NCI-H2227 (cell line): ENCODE measurements around the gene BTG2.
"Not testable (repeated sequence)": the region's sequence is repeated elsewhere in the genome, so short reads cannot be mapped to it uniquely, and the experiment has no call there.

Experiments used
- DNase-seq: peaks from one replicate; lab custom pipeline; 2025; ENCODE audit not compliant: unreplicated experiment; lab: John Stamatoyannopoulos, UW

The BTG2 gene

DNA sequence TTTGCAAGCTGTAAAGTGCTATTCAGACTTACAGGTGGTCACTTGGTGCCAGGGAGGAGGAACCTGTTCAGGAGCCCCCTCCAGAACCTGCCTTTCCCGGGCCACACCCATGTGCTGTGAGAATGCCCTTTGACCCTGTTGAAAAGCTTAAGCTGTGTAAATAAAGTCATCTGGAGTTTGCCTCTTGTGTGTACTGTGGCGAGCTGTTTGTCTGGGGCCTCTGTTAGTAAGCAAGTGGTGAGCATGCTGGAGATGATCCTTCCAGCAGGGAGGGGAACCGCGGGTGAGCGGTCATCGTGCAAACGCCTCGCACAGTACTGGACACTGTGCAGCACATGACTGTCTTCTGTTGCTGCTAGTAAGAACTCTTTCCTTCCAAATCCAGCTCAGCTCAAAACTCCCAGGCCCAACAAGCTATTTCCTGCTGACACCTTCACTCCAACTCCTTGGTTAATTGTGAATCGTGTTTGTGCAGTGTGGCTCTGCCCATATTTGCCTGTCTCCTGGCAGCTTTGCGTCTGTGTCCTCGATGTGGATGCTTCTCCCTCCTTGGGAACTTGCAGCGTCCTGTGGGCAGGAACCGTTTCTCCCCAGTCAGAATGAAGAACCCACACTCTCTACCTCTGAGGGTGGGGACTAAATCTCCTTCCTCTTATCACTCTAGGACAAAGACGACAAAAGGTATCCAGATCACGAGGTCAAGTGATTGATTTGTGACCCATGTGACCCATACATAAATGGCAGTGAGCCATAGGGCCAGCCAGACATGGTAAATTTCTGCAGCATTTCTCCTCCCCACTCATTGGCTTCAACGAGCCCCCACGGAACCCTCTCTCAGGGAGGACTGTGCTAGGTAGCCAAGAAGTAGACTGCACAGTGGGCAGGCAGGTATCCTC, 13.9 kb upstream of the BTG2 start:
- DNase-seq = no peak

DNA sequence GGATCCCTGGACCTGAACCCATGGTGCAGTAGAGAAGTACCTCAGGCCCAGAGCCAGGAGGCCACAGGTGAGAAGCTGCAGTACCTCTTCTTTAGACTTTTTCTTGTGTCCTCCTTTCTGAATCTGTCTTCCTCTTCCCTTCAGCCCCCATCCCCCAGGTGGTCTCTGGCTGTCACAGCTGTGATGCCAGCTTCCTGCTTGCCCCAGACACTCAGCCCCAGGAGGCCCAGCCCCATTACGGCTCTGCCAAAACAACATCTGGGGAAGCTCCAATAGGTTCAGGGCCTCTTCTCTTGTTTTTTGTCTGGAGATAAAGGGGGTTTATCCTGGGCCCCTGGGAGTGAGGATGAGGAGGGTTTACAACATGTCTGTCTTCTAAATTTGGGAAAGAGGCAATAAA, 9.5 kb upstream of the BTG2 start:
- no peak for DNase-seq

DNA sequence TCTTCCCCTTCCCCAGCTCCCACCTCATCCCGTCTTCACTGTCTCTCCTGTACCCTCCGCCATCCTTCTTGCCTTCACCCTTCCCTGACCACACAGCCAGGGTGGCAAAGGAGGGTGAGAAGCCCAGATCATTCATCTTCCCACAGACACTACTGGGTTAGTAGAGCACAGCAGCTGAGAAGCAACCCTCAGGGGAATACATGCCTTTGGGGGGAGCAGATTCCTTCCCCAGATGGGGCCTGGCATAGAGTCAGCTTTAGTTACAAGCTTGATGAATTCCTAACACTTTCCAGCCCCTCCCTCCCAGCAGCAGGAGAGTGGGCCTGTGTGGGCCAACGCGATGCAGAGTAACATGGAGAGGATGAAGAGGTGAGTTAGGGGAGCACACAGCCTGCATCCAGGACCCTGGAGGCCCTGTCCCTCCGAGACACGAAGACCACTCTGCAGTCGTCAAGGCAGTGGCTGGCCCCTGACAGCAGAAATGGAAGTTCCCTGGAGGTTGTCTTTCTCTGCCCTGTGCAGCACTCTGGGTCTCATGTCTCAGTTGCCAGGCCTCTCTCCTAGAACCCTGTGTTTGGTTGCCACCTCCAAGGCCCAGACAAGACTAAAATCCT, 8.8 kb upstream of the BTG2 start:
- DNase-seq = no peak

DNA sequence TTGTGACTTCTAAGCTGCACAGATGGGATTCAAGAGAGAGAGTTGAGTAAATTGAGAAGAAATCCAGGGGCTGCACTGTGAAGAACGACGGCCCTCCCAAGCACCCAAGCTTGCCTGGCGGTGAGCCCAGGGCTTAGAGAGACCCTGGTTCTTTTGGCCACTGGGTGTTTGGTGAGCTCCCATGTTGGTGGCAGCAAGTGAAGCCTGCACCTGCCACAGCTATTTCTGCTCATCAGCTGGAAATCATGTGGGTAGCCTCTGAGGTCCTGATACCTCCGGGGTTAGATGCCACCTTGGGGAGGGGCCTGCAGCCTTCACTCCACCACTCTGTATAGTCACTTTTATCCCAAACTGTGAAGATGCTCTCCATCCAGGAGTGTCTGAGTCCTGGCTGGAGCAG, 6.2 kb upstream of the BTG2 start:
- DNase-seq = no peak

DNA sequence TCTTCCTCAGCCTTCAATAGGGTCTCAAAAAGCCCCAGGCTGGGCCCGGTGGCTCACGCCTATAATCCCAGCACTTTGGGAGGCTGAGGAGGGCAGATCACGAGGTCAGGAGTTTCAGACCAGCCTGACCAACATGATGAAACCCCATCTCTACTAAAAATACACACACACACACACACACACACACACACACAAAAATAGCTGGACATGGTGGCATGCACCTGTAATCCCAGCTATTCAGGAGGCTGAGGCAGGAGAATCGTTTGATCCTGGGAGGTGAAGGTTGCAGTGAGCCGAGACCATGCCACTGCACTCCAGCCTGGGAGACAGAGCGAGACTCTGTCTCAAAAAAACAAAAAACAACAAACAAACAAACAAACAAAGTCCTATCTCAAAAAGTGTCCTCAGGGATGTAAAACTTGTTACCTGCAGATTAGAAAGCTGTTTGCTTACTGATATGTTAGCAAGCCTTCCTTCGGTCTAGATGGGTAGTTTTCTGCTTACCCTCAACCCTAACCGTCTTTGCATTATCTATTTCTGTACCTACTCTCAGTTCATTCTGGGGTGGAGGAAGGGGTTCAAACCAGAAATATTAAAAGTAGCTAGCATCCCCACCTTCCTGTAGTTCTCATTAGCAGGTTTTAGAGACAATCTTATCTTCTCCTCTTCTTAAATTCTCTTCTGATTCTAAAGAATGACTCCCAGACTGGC, 5.4 kb upstream of the BTG2 start:
- DNase-seq = not testable (repeated sequence)

DNA sequence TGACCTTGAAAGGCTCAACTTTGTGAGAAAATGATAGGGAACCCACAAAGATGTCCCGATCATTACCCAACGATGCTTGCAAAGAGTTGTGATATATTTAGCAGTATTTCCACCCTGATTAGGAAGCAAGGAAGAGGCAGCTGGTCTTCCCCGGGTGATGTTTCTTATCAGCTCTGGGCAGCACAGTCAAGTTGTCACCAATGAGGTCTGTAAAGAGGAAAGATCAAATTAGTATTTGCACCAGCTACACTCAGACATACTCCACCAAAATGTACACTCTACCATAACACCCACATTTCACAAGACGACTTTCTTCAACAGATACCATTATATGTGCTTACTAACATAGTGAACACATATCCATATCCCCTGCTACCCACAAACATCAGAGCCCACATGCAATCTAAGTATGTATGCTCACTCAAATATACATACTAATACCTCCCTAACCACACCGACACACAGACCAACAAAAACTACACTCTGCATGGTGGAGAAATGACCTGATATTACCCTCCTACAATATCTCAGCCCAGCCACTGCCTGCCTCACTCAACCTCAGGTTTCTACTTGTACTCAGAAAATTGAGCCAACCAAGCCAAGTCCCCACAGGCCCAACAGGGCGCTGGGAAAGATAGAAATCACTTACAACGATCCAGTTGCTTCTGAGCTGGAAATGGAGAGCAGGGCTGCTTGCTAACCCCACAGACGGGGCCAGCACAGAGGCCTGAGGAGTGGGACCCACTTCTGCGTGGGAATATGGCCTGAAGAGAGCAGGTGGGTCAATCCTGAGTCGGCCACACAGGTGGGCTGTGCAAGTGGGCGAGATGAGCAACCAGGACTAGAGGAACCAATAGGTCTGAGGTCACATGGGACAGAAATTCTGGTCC, 4.6 kb upstream of the BTG2 start:
- no peak for DNase-seq

DNA sequence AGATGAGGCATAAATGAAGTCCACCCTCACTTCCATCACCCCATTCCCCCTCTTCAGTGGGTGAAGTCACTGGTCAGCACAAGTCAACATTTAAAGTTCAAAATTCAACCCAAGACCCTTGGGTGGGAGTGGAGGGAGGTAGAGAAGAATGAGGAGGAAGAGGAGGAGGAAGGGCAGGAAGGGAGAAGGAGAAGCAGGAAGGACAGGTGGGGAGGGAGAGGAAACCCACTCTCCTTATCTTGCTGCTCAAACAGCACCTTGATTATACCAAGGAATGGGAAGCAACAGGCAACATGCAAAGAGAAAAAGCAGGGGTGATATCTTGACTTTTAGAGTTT, 4.0 kb upstream of the BTG2 start:
- DNase-seq = no peak

DNA sequence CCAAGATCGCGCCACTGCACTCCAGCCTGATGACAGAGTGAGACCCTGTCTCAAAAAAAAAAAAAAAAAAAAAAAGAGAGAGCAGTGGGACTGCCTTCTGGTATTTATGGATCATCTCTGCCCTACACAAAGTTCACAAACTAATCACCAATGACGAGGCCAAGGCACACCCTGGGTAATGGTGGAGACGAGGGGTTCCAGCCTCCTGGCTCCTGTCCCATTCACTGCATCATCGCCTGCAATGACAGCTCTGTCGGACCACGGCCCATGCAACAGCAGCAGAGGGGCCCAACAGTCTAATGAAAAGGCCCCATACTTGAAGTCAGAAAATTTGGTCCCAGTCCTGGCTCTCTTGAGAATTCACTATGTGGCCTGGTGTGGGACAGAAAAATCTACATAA, 2.9 kb upstream of the BTG2 start:
- DNase-seq = no peak

DNA sequence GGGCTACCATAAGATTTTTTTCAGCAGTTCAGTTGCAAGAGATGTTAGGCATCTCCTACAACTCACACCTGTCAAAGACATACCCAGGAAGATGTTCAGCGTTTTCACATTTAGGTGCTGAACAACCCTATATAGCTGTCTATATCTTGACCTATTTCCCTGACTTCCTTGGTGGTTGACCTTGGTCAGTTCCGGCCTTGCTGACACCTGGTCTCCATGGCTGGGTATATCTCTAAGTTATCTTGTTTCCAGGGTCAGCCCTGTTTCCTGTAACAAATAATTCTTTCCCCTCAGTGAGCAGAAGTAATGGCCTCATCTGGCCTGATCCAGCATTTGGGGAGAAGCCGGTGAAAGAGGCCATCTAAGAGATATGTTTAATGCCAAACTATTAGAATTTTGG, 2.4 kb upstream of the BTG2 start:
- no peak for DNase-seq

DNA sequence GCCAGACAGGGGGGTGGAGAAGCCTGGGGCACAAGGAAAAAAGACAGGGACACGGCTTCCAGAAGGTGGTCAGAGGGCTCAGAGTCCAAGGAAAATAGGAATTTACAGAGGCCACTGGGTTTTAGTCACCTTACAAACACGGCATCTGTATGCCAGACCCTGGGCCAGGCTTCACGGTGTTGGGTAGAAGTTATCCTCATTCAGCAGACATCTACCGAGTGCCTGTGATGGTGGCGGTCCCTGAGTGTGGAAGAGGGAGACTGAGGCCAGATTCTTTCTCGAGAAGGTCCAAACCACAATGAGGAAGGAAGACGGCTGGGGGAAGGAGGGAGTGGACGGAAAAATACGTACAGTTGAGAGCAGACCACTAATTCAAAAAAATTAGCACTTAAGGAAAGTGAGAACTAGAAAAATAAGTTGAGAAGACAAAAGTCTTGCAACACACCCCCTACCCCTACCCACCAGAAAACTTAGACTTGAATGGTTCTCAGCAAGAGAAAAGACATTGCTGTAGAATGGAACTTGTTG, 864 bp upstream of the BTG2 start:
- DNase-seq = no peak

DNA sequence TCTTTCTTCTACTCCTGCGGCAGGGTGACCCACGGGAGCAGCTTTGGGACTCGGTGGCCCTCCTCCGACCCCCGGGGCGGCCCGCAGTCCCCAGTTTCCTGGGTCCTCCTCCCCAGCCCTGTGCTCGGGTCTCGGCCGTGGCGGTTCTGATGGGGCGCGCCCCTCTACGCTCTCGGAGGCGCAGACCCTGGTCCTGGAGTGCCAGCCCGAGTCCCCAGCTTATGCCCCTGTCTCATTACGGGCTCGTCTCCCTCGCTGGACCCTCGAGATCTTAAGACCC, 430 bp downstream of the BTG2 start:
- DNase-seq = peak; percentile 48

DNA sequence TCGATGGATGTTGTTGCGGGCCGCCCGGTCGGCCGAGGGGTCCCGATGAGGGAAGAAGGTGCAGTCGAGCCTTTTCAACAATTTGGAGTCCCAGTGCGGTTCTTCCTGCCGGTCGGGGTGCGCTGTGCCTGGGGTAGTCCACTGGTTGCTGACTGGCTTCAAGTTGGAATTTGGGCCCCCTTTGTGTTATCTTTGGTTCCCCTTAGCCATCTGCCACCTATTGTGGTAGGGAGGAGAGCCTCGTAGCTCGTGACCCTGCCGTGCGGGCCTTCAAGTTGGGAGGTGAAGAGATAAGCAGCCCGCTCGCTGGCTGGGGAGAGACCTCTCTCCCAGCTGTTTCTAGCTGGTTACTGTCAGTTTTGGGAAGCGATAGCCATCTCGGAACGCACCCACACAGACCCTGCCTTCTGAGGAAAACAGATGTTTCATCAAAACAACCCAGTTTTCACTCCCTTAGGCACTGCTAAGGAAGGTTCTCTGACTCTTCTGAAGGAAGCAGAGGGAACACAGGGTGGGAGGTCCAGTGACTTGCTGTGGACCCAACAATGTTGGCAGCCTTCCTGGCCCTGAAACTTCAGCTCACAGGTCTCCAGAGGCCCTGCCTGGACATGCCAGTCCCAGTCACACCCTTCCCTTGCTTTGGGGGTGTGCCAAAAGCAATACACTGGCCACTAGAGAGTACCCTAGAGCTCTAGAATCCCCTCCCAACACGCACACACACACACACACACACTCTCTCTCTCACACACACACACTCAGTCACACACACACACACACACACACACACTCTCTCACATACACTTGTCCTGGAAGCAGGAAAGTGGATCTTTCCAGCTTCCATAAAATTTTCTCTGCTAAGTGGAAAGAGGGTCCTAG, 1.0 kb downstream of the BTG2 start:
- DNase-seq = peak; percentile 69

DNA sequence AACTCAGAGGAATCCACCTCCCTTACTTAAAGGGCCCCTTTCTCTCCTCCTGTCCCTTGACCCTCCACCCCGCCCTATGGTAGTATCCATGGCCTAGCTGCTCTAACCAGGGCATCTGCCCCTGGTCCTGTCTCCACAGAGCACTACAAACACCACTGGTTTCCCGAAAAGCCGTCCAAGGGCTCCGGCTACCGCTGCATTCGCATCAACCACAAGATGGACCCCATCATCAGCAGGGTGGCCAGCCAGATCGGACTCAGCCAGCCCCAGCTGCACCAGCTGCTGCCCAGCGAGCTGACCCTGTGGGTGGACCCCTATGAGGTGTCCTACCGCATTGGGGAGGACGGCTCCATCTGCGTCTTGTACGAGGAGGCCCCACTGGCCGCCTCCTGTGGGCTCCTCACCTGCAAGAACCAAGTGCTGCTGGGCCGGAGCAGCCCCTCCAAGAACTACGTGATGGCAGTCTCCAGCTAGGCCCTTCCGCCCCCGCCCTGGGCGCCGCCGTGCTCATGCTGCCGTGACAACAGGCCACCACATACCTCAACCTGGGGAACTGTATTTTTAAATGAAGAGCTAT, 1.7 kb downstream of the BTG2 start:
- no peak for DNase-seq

DNA sequence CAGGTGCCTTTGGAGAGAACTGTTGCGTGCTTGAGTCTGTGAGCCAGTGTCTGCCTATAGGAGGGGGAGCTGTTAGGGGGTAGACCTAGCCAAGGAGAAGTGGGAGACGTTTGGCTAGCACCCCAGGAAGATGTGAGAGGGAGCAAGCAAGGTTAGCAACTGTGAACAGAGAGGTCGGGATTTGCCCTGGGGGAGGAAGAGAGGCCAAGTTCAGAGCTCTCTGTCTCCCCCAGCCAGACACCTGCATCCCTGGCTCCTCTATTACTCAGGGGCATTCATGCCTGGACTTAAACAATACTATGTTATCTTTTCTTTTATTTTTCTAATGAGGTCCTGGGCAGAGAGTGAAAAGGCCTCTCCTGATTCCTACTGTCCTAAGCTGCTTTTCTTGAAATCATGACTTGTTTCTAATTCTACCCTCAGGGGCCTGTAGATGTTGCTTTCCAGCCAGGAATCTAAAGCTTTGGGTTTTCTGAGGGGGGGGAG, 2.4 kb downstream of the BTG2 start:
- no peak for DNase-seq

DNA sequence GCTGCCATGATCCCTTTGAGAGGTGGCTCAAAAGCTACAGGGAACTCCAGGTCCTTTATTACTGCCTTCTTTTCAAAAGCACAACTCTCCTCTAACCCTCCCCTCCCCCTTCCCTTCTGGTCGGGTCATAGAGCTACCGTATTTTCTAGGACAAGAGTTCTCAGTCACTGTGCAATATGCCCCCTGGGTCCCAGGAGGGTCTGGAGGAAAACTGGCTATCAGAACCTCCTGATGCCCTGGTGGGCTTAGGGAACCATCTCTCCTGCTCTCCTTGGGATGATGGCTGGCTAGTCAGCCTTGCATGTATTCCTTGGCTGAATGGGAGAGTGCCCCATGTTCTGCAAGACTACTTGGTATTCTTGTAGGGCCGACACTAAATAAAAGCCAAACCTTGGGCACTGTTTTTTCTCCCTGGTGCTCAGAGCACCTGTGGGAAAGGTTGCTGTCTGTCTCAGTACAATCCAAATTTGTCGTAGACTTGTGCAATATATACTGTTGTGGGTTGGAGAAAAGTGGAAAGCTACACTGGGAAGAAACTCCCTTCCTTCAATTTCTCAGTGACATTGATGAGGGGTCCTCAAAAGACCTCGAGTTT, 3.1 kb downstream of the BTG2 start:
- no peak for DNase-seq

DNA sequence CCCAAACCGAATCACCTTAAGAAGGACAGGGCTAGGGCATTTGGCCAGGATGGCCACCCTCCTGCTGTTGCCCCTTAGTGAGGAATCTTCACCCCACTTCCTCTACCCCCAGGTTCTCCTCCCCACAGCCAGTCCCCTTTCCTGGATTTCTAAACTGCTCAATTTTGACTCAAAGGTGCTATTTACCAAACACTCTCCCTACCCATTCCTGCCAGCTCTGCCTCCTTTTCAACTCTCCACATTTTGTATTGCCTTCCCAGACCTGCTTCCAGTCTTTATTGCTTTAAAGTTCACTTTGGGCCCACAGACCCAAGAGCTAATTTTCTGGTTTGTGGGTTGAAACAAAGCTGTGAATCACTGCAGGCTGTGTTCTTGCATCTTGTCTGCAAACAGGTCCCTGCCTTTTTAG, 3.6 kb downstream of the BTG2 start:
- DNase-seq = no peak

DNA sequence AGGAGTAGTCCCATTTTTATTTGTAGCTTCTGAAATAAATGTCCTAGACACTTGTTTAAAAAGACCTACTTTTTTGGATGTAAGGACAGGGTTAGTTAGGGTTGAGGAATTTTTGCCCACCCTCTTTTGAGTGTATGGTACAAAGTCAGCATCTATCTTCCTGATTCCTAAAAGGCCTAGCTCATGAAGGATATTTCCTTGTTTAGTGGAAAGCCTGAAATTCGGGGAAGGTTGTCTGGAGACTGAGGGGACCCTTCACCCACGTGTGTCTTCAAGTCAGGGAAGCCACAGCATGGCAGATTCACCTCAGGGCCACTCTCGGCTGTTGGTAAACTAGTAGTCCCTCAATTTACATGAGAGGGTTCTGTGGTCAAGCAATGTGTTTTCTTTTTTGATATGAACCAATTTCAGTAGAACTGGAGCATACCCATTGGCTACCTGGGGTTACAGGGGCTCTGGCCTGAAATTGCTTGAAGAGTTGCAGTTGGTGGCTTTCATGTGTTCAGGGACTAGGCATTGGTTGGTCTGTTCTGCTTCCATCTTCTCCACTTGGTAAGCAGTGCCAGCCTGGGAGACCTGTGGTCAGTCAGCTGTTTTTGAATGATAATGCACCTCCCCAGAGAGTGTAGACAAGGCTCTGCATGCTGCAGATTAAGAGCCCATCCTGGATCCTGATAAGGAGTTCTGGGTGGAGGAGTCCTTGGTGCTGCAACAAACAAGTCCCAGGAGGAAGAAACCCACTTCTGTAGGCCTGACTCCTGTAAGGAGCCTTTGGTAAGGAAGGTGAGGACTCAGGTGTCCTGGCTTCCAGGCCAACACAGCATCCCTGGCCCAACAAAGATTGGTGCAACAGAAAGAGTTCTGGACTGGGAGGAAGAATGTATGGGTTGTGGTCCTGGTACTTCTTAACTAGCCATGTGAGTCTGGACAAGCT, 6.3 kb downstream of the BTG2 start:
- no peak for DNase-seq
